ENCODE results near the gene CHCHD2.
A peak's percentile ranks its signal among the peaks of the same experiment; 100 is the strongest.
"Not testable (repeated sequence)": the region's sequence is repeated elsewhere in the genome, so short reads cannot be mapped to it uniquely, and the experiment has no call there.

The CHCHD2 gene

GRCh38 chr7:56106108-56107073 lies at the start of gene CHCHD2:
Gene CHCHD2, minus strand, starts transcription at chr7:56106476. Its CDS starts 63 bp downstream, at chr7:56106413.
- peak within 1 kb of the TSS; percentile 74 for H3K27ac ChIP-seq (ENCODE audit: low read length)
- H3K79me2 ChIP-seq (ENCODE audit: low read length): peaks cover 38% of the 10 kb centered on the region
- no peaks in the 10 kb centered on the region for H4K20me1 ChIP-seq (ENCODE audit: insufficient read depth, low read length)
- peak; percentile 100 for DNase-seq
- peaks cover 8% of the 10 kb centered on the region for H3F3A ChIP-seq (ENCODE audit: insufficient read depth, low read length)
- TF ChIP-seq EZH2phosphoT487 (IDR thresholded peaks at IDR 0.05; ENCODE audit: low read length): no peak
- no peaks in the 10 kb centered on the region for H3K27me3 ChIP-seq (replicated peaks; ENCODE audit: insufficient read depth, low read length)
- no peaks in the 10 kb centered on the region for H3K9me3 ChIP-seq (replicated peaks; ENCODE audit: insufficient read depth, low read length)
- no peaks in the 10 kb centered on the region for H3K9me2 ChIP-seq (replicated peaks; ENCODE audit: insufficient read depth, low read length)
- peak within 1 kb of the TSS; percentile 100 for H3K4me3 ChIP-seq (ENCODE audit: low read length)
- peaks cover 12% of the 10 kb centered on the region for H3K36me3 ChIP-seq (replicated peaks; ENCODE audit: insufficient read depth, low read length)
- H3K4me1 ChIP-seq (ENCODE audit: low read length): peaks cover 8% of the 10 kb centered on the region; the same call in 1 of the 2 replicates
- H3K9ac ChIP-seq (ENCODE audit: low read length): peak within 1 kb of the TSS; percentile 99
- peak within 1 kb of the TSS; percentile 87 for H2AFZ ChIP-seq (ENCODE audit: low read length)
- peak within 1 kb of the TSS; percentile 75 for H3K4me2 ChIP-seq (ENCODE audit: low read depth, low read length)

GRCh38 chr7:56131062-56131461 lies 24.8 kb upstream of the CHCHD2 start:
- not testable (repeated sequence) for H3K36me3 ChIP-seq (replicated peaks; ENCODE audit: insufficient read depth, low read length); H3K79me2 ChIP-seq (ENCODE audit: low read length); H3K9me3 ChIP-seq (replicated peaks; ENCODE audit: insufficient read depth, low read length); DNase-seq; H3F3A ChIP-seq (ENCODE audit: insufficient read depth, low read length); H4K20me1 ChIP-seq (ENCODE audit: insufficient read depth, low read length); H3K4me3 ChIP-seq (ENCODE audit: low read length); H3K4me1 ChIP-seq (ENCODE audit: low read length); H2AFZ ChIP-seq (ENCODE audit: low read length); H3K27ac ChIP-seq (ENCODE audit: low read length); H3K9ac ChIP-seq (ENCODE audit: low read length); H3K27me3 ChIP-seq (replicated peaks; ENCODE audit: insufficient read depth, low read length); H3K4me2 ChIP-seq (ENCODE audit: low read depth, low read length); H3K9me2 ChIP-seq (replicated peaks; ENCODE audit: insufficient read depth, low read length)

- Histone ChIP-seq H3K9me3 (replicated peaks; ENCODE audit: insufficient read depth, low read length) (no peaks in the 10 kb centered on the region), H3K9ac (ENCODE audit: low read length) (no peak overlapping the region), H3K4me1 (ENCODE audit: low read length) (no peaks in the 10 kb centered on the region), H2AFZ (ENCODE audit: low read length) (no peak overlapping the region), H3K27me3 (replicated peaks; ENCODE audit: insufficient read depth, low read length) (no peaks in the 10 kb centered on the region), H3K9me2 (replicated peaks; ENCODE audit: insufficient read depth, low read length) (no peaks in the 10 kb centered on the region), H3K36me3 (replicated peaks; ENCODE audit: insufficient read depth, low read length) (no peaks in the 10 kb centered on the region), H3K4me2 (ENCODE audit: low read depth, low read length) (no peak overlapping the region), H3K79me2 (ENCODE audit: low read length) (no peaks in the 10 kb centered on the region), H4K20me1 (ENCODE audit: insufficient read depth, low read length) (no peaks in the 10 kb centered on the region), H3F3A (ENCODE audit: insufficient read depth, low read length) (0 out of 2 replicates have a peak, but pooled peaks cover 3% of the 10 kb centered on the region), H3K27ac (ENCODE audit: low read length) (peak overlapping the region; percentile 47; the same call in 1 of the 2 replicates), H3K4me3 (ENCODE audit: low read length) (no peak overlapping the region)
- TF ChIP-seq EZH2phosphoT487 (IDR thresholded peaks at IDR 0.05; ENCODE audit: low read length) (no peak), EZH2 (optimal IDR thresholded peaks at IDR 0.05; ENCODE audit: low read depth, low read length) (no peak), CTCF (IDR thresholded peaks at IDR 0.05; ENCODE audit: low read length) (no peak)
- DNase-seq: peak; percentile 76
These were observed 21.1 kb upstream of the CHCHD2 start for GRCh38 chr7:56127241-56127975.

GRCh38 chr7:56125831-56126230 lies 19.6 kb upstream of the CHCHD2 start:
- no peak overlapping the region for H2AFZ ChIP-seq (ENCODE audit: low read length)
- H3F3A ChIP-seq (ENCODE audit: insufficient read depth, low read length): 0 out of 2 replicates have a peak, but pooled peaks cover 3% of the 10 kb centered on the region
- no peak overlapping the region for H3K4me3 ChIP-seq (ENCODE audit: low read length)
- no peaks in the 10 kb centered on the region for H3K9me2 ChIP-seq (replicated peaks; ENCODE audit: insufficient read depth, low read length)
- no peak overlapping the region for H3K27ac ChIP-seq (ENCODE audit: low read length)
- no peaks in the 10 kb centered on the region for H3K36me3 ChIP-seq (replicated peaks; ENCODE audit: insufficient read depth, low read length)
- no peaks in the 10 kb centered on the region for H3K4me1 ChIP-seq (ENCODE audit: low read length)
- no peak for DNase-seq
- no peaks in the 10 kb centered on the region for H4K20me1 ChIP-seq (ENCODE audit: insufficient read depth, low read length)
- H3K4me2 ChIP-seq (ENCODE audit: low read depth, low read length): peak overlapping the region; percentile 5; the same call in 1 of the 2 replicates
- no peak overlapping the region for H3K9ac ChIP-seq (ENCODE audit: low read length)
- no peaks in the 10 kb centered on the region for H3K27me3 ChIP-seq (replicated peaks; ENCODE audit: insufficient read depth, low read length)
- TF ChIP-seq EZH2 (optimal IDR thresholded peaks at IDR 0.05; ENCODE audit: low read depth, low read length) (no peak), CTCF (IDR thresholded peaks at IDR 0.05; ENCODE audit: low read length) (no peak), EZH2phosphoT487 (IDR thresholded peaks at IDR 0.05; ENCODE audit: low read length) (no peak)
- no peaks in the 10 kb centered on the region for H3K9me3 ChIP-seq (replicated peaks; ENCODE audit: insufficient read depth, low read length)
- H3K79me2 ChIP-seq (ENCODE audit: low read length): no peaks in the 10 kb centered on the region
